T-helper 17 cell (primary cell): ENCODE data around the gene LMF1. TPM values are rescaled to one million over a fixed set of nuclear protein-coding genes. Genes with fewer than 3 reads are reported as not detected.
"Not testable (repeated sequence)": the region's sequence is repeated elsewhere in the genome, so short reads cannot be mapped to it uniquely, and the experiment has no call there.

Experiments used
- ATAC-seq: fragments of 150-1000 bp; cut with Tn5 transposase; 2 replicates; pipeline ENCODE4 v1.10.0; 2021; ENCODE audit warnings: mild to moderate bottlenecking, moderate library complexity
- DNase-seq, 3 donors: peaks; one replicate each; pipeline versions ENCODE4 v3.0.0 to v3.0.0-alpha.2; 2020 to 2021
- H3K9me3 ChIP-seq: one replicate; pipeline ENCODE4 v1.7.0; 2013; ENCODE audit warnings: low read length, mild to moderate bottlenecking; ENCODE audit not compliant: control insufficient read depth, poor library complexity, severe bottlenecking
- H3K27ac Mint-ChIP-seq: one replicate; pipeline ENCODE4 v1.8.0; 2022; ENCODE audit warnings: mild to moderate bottlenecking, moderate library complexity, mixed read lengths
- H3K27me3 Mint-ChIP-seq: one replicate; pipeline ENCODE4 v1.8.0; 2022; ENCODE audit warnings: mixed read lengths
- H3K36me3 Mint-ChIP-seq: one replicate; pipeline ENCODE4 v1.8.0; 2022; ENCODE audit warnings: low read depth, mixed read lengths
- H3K4me1 Mint-ChIP-seq: one replicate; pipeline ENCODE4 v1.8.0; 2022; ENCODE audit warnings: mild to moderate bottlenecking, mixed read lengths
- H3K4me3 Mint-ChIP-seq: one replicate; pipeline ENCODE4 v1.8.0; 2022; ENCODE audit warnings: mild to moderate bottlenecking, moderate library complexity, mixed read lengths
- total RNA-seq, 4 donors: library from RNA in 2 of 4; stranded (reverse) in 2 of 4; gene quantifications; one replicate each; pipeline ENCODE4 v1.2.3 and lab custom pipeline; 2022 to 2026

Gene LMF1
- total RNA-seq, 2 donors from 2014 or later: 44.4 to 45.6 TPM

GRCh38 chr16:887846-888245 lies 82.9 kb downstream of the LMF1 start:
- no peaks in the 10 kb centered on the region for H3K9me3 ChIP-seq
- no peak for ATAC-seq

GRCh38 chr16:886802-887731 lies 83.7 kb downstream of the LMF1 start:
- H3K27ac Mint-ChIP-seq: no peak overlapping the region
- ATAC-seq (no peak), DNase-seq (peak in 1 of 3 donors; percentile 6)
- no peaks in the 10 kb centered on the region for H3K36me3 Mint-ChIP-seq
- no peaks in the 10 kb centered on the region for H3K27me3 Mint-ChIP-seq
- H3K4me3 Mint-ChIP-seq: no peak overlapping the region
- H3K9me3 ChIP-seq: no peaks in the 10 kb centered on the region
- no peaks in the 10 kb centered on the region for H3K4me1 Mint-ChIP-seq

More at GRCh38 chr16:887846-888245, 82.9 kb downstream of the LMF1 start:
- Mint-ChIP-seq H3K36me3 (no peaks in the 10 kb centered on the region), H3K27me3 (no peaks in the 10 kb centered on the region), H3K27ac (no peak overlapping the region), H3K4me3 (no peak overlapping the region), H3K4me1 (no peaks in the 10 kb centered on the region)
- DNase-seq: peak in 1 of 3 donors; percentile 5

- Mint-ChIP-seq H3K36me3 (no peaks in the 10 kb centered on the region), H3K4me3 (no peak overlapping the region), H3K27me3 (no peaks in the 10 kb centered on the region), H3K4me1 (no peaks in the 10 kb centered on the region), H3K27ac (no peak overlapping the region)
- H3K9me3 ChIP-seq: no peaks in the 10 kb centered on the region
- DNase-seq (peak in 1 of 3 donors; percentile 7), ATAC-seq (no peak)
Observed at GRCh38 chr16:886084-886543, 84.7 kb downstream of the LMF1 start.

- no peaks in the 10 kb centered on the region for H3K27me3 Mint-ChIP-seq
- H3K9me3 ChIP-seq: no peaks in the 10 kb centered on the region
- ATAC-seq (no peak), DNase-seq (no peak)
- no peak overlapping the region for H3K27ac Mint-ChIP-seq
- no peaks in the 10 kb centered on the region for H3K4me1 Mint-ChIP-seq
- no peaks in the 10 kb centered on the region for H3K36me3 Mint-ChIP-seq
- H3K4me3 Mint-ChIP-seq: no peak overlapping the region
Observed at GRCh38 chr16:885391-885790, 85.4 kb downstream of the LMF1 start.

GRCh38 chr16:884232-884631 lies 86.6 kb downstream of the LMF1 start:
- Mint-ChIP-seq H3K4me3 (no peak overlapping the region), H3K27me3 (no peaks in the 10 kb centered on the region), H3K27ac (no peak overlapping the region), H3K36me3 (no peaks in the 10 kb centered on the region), H3K4me1 (no peaks in the 10 kb centered on the region)
- ATAC-seq (no peak), DNase-seq (no peak)
- H3K9me3 ChIP-seq: no peaks in the 10 kb centered on the region

- H3K9me3 ChIP-seq: no peaks in the 10 kb centered on the region
- H3K27me3 Mint-ChIP-seq: no peaks in the 10 kb centered on the region
- no peak overlapping the region for H3K4me3 Mint-ChIP-seq
- H3K36me3 Mint-ChIP-seq: no peaks in the 10 kb centered on the region
- ATAC-seq (no peak), DNase-seq (no peak)
- no peaks in the 10 kb centered on the region for H3K4me1 Mint-ChIP-seq
- no peak overlapping the region for H3K27ac Mint-ChIP-seq
Observed at GRCh38 chr16:883781-884180, 87.0 kb downstream of the LMF1 start.

GRCh38 chr16:883340-883739 lies 87.4 kb downstream of the LMF1 start:
- Mint-ChIP-seq H3K4me1 (no peaks in the 10 kb centered on the region), H3K4me3 (no peak overlapping the region), H3K27me3 (no peaks in the 10 kb centered on the region), H3K27ac (no peak overlapping the region), H3K36me3 (no peaks in the 10 kb centered on the region)
- DNase-seq (no peak), ATAC-seq (no peak)
- H3K9me3 ChIP-seq: no peaks in the 10 kb centered on the region

GRCh38 chr16:882671-883070 lies 88.1 kb downstream of the LMF1 start:
- peak overlapping the region; percentile 13 for H3K4me3 Mint-ChIP-seq
- H3K36me3 Mint-ChIP-seq, DNase-seq, H3K27me3 Mint-ChIP-seq, H3K27ac Mint-ChIP-seq, ATAC-seq, H3K9me3 ChIP-seq, H3K4me1 Mint-ChIP-seq: not testable (repeated sequence)

GRCh38 chr16:882256-882655 lies 88.5 kb downstream of the LMF1 start:
- Mint-ChIP-seq H3K4me1 (no peaks in the 10 kb centered on the region), H3K27ac (no peak overlapping the region), H3K36me3 (no peaks in the 10 kb centered on the region), H3K27me3 (no peaks in the 10 kb centered on the region), H3K4me3 (peak overlapping the region; percentile 13)
- DNase-seq (no peak), ATAC-seq (no peak)
- no peaks in the 10 kb centered on the region for H3K9me3 ChIP-seq

GRCh38 chr16:881219-882097 lies 89.3 kb downstream of the LMF1 start:
- H3K27ac Mint-ChIP-seq: no peak overlapping the region
- no peak for DNase-seq
- peaks cover 2% of the 10 kb centered on the region for H3K4me1 Mint-ChIP-seq
- ATAC-seq: no peak
- H3K4me3 Mint-ChIP-seq: no peak overlapping the region
- H3K9me3 ChIP-seq: no peaks in the 10 kb centered on the region
- H3K27me3 Mint-ChIP-seq: no peaks in the 10 kb centered on the region
- peaks cover 4% of the 10 kb centered on the region for H3K36me3 Mint-ChIP-seq

- Mint-ChIP-seq H3K27ac (no peak overlapping the region), H3K4me3 (no peak overlapping the region), H3K36me3 (peaks cover 4% of the 10 kb centered on the region), H3K4me1 (peaks cover 2% of the 10 kb centered on the region), H3K27me3 (no peaks in the 10 kb centered on the region)
- no peaks in the 10 kb centered on the region for H3K9me3 ChIP-seq
- no peak for DNase-seq
- ATAC-seq: no peak
Observed at GRCh38 chr16:880471-881171, 90.2 kb downstream of the LMF1 start.

GRCh38 chr16:879986-880385 lies 90.8 kb downstream of the LMF1 start:
- H3K27me3 Mint-ChIP-seq: no peaks in the 10 kb centered on the region
- no peak for ATAC-seq
- no peaks in the 10 kb centered on the region for H3K9me3 ChIP-seq
- H3K4me3 Mint-ChIP-seq: no peak overlapping the region
- peaks cover 2% of the 10 kb centered on the region for H3K4me1 Mint-ChIP-seq
- H3K36me3 Mint-ChIP-seq: peaks cover 4% of the 10 kb centered on the region
- no peak overlapping the region for H3K27ac Mint-ChIP-seq
- DNase-seq: no peak

- Mint-ChIP-seq H3K4me3 (no peak overlapping the region), H3K4me1 (peaks cover 2% of the 10 kb centered on the region), H3K27me3 (no peaks in the 10 kb centered on the region), H3K36me3 (peaks cover 4% of the 10 kb centered on the region), H3K27ac (no peak overlapping the region)
- H3K9me3 ChIP-seq: no peaks in the 10 kb centered on the region
- peak in 1 of 3 donors; percentile 8 for DNase-seq
- no peak for ATAC-seq
Observed at GRCh38 chr16:879461-879861, 91.3 kb downstream of the LMF1 start.
